Brain microvascular endothelial cell (primary cell): ENCODE data around the gene TAF1D.
A peak's percentile ranks its signal among the peaks of the same experiment; 100 is the strongest.

ENCODE experiments used
- DNase-seq: peaks from one replicate; pipeline ENCODE4 v3.0.0-alpha.2; 2020
- H3K27ac ChIP-seq: fragments of 250-450 bp; sonication (Bioruptor Pico); 2 replicates; pipeline ENCODE4 v1.5.1; 2020; ENCODE audit warnings: mild to moderate bottlenecking, moderate library complexity
- H3K27me3 ChIP-seq: fragments of 250-450 bp; sonication (Bioruptor Pico); replicated peaks from 2 replicates; pipeline ENCODE4 v1.5.1; 2020; ENCODE audit warnings: mild to moderate bottlenecking
- H3K36me3 ChIP-seq: fragments of 250-450 bp; sonication (Bioruptor Pico); replicated peaks from 2 replicates; pipeline ENCODE4 v1.5.1; 2020; ENCODE audit warnings: mild to moderate bottlenecking
- H3K4me3 ChIP-seq: 2 replicates; pipeline ENCODE4 v1.5.1; 2011; ENCODE audit warnings: low read depth, mild to moderate bottlenecking, control low read depth, low read length, moderate library complexity
- in situ Hi-C: cut with HindIII; loops from 2 replicates; pipeline ENCODE4 v1.10.0; 2017; ENCODE audit warnings: low sequenced_read_pairs, low pct_ligation_motif_present
- TF ChIP-seq, protein P1 (sequence below): IDR thresholded peaks from 2 replicates; pipeline ENCODE4 v1.5.1; 2011; ENCODE audit warnings: low read depth, mild to moderate bottlenecking, moderate library complexity, low read length, control low read depth, inconsistent platforms; ENCODE audit errors: missing control alignments

Gene TAF1D

DNA sequence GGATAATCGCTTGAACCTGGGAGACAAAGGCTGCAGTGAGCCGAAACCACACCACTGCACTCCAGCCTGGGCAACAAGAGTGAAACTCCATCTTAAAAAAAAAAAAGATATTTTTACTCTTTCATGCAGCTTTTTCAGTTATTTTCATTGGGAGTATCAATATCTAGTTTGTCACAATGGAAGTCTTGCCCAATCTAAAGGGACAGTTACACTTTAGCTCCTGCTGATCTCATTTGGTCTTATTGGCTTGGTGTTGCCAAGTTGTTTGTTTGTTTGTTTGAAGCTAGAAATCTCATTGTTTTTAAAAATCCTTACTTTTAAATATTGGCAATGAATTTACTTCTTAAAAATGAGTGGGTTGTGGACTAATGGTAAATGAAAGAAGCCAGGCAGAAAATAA is 55.1 kb downstream of the TAF1D start:
- TF ChIP-seq, protein P1, sequence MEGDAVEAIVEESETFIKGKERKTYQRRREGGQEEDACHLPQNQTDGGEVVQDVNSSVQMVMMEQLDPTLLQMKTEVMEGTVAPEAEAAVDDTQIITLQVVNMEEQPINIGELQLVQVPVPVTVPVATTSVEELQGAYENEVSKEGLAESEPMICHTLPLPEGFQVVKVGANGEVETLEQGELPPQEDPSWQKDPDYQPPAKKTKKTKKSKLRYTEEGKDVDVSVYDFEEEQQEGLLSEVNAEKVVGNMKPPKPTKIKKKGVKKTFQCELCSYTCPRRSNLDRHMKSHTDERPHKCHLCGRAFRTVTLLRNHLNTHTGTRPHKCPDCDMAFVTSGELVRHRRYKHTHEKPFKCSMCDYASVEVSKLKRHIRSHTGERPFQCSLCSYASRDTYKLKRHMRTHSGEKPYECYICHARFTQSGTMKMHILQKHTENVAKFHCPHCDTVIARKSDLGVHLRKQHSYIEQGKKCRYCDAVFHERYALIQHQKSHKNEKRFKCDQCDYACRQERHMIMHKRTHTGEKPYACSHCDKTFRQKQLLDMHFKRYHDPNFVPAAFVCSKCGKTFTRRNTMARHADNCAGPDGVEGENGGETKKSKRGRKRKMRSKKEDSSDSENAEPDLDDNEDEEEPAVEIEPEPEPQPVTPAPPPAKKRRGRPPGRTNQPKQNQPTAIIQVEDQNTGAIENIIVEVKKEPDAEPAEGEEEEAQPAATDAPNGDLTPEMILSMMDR, result no peak
- in situ Hi-C loops, result no loop called here
- Histone ChIP-seq H3K27ac (peak overlapping the region; percentile 4), H3K36me3 (peaks cover 34% of the 10 kb centered on the region), H3K27me3 (no peaks in the 10 kb centered on the region), H3K4me3 (no peak overlapping the region)
- DNase-seq, result no peak
